Measurements from ENCODE around the gene AHDC1. TPM values are rescaled to one million over a fixed set of nuclear protein-coding genes. Genes with fewer than 3 reads are reported as not detected.

AHDC1 gene
- total RNA-seq, 1 experiment from 2014 or later = 33.7 TPM

- no peak for TF ChIP-seq REST (IDR thresholded peaks at IDR 0.05; ENCODE audit: low read depth)
- TF ChIP-seq SIN3A (IDR thresholded peaks at IDR 0.05; ENCODE audit: low read depth) = no peak
- no peak for TF ChIP-seq YY1 (IDR thresholded peaks at IDR 0.05; ENCODE audit: extremely low read depth, insufficient replicate concordance, low read depth, low read length)
- no peak for TF ChIP-seq FOSL1 (IDR thresholded peaks at IDR 0.05; ENCODE audit: low read depth)
- TF ChIP-seq ZNF274 (IDR thresholded peaks at IDR 0.05; ENCODE audit: low read depth, low read length) = no peak
- TF ChIP-seq SRF (IDR thresholded peaks at IDR 0.05; ENCODE audit: low read depth) = no peak
- no peak for TF ChIP-seq EGR1 (IDR thresholded peaks at IDR 0.05; ENCODE audit: low read depth)
- TF ChIP-seq SP1 (IDR thresholded peaks at IDR 0.05; ENCODE audit: low read depth) = no peak
- no peak for TF ChIP-seq ZFX (IDR thresholded peaks at IDR 0.05)
Measured at GRCh38 chr1:27521336-27521831, 82.6 kb downstream of the AHDC1 start (continued).

- Histone ChIP-seq H3K9me3 (ENCODE audit: control insufficient read depth in 1 of 2, insufficient read depth in 1 of 2, low read depth in 1 of 2, low read length in 2 of 2) (no peaks in the 10 kb centered on the region), H3K4me2 (ENCODE audit: low read length) (no peak overlapping the region), H3K9ac (ENCODE audit: low read length) (no peak overlapping the region), H3K4me1 (ENCODE audit: control insufficient read depth in 1 of 2, insufficient read depth in 2 of 2, low read length in 2 of 2) (peaks cover 25 to 60% of the 10 kb centered on the region in 2 experiments), H3K27me3 (ENCODE audit: insufficient read depth, low read length) (no peaks in the 10 kb centered on the region), H4K20me1 (ENCODE audit: insufficient read depth) (no peaks in the 10 kb centered on the region), H3K4me3 (replicated peaks in 1 of 2; ENCODE audit: low read depth in 1 of 2, low read length in 2 of 2) (no peak overlapping the region), H3K27ac (ENCODE audit: low read depth, low read length) (no peak overlapping the region), H3K79me2 (ENCODE audit: insufficient read depth, low read length) (no peaks in the 10 kb centered on the region), H2AFZ (ENCODE audit: low read depth, low read length, poor library complexity, severe bottlenecking) (no peak overlapping the region), H3K36me3 (ENCODE audit: control insufficient read depth in 1 of 2, insufficient read depth in 2 of 2, low read length in 2 of 2) (no peaks in the 10 kb centered on the region), H3K9me2 (ENCODE audit: insufficient read depth) (no peaks in the 10 kb centered on the region)
- DNase-seq (ENCODE audit: low read depth, low spot score) (no peak), ATAC-seq (no peak)
- no TSS peak for BruUV-seq (replicated peaks)
- TF ChIP-seq YY1 (IDR thresholded peaks at IDR 0.05; ENCODE audit: extremely low read depth, insufficient replicate concordance, low read depth, low read length) (no peak), CTCF (IDR thresholded peaks at IDR 0.05 in 2 of 3, conservative IDR thresholded peaks at IDR 0.05 in 1 of 3; ENCODE audit: borderline replicate concordance in 1 of 3, insufficient read depth in 1 of 3, low read depth in 2 of 3, low read length in 2 of 3) (no peak), ZNF274 (IDR thresholded peaks at IDR 0.05; ENCODE audit: low read depth, low read length) (no peak)
- RAD21 ChIA-PET (ENCODE audit: low non-redundant PET in 1 of 2, low total read pairs in 2 of 2, uncharacterized antibody in 2 of 2, unreplicated experiment in 2 of 2) = no interaction called here
- CTCF ChIA-PET = no interaction called here
- POLR2A ChIA-PET = no interaction called here
- intact Hi-C loops (cut with micrococcal nuclease) = no loop called here
Measured at GRCh38 chr1:27520651-27521050, 83.3 kb downstream of the AHDC1 start.

All from HCT116 (cell line).